Mucosa of stomach (tissue), 1 donor: ENCODE measurements around the gene FBXW12.

Experiments used
- H3K27me3 ChIP-seq: one replicate; pipeline ENCODE4 v1.7.0; 2013; ENCODE audit warnings: mild to moderate bottlenecking, low read length; ENCODE audit not compliant: control insufficient read depth, insufficient read depth
- H3K36me3 ChIP-seq: one replicate; pipeline ENCODE4 v1.7.0; 2013; ENCODE audit warnings: low read length; ENCODE audit not compliant: control insufficient read depth, insufficient read depth
- H3K4me1 ChIP-seq: one replicate; pipeline ENCODE4 v1.7.0; 2013; ENCODE audit warnings: mild to moderate bottlenecking, low read length; ENCODE audit not compliant: control insufficient read depth, insufficient read depth
- H3K4me3 ChIP-seq: one replicate; pipeline ENCODE4 v1.7.0; 2013; ENCODE audit warnings: low read length
- H3K9ac ChIP-seq: one replicate; pipeline ENCODE4 v1.7.0; 2013; ENCODE audit warnings: mild to moderate bottlenecking, low read length, moderate library complexity
- H3K9me3 ChIP-seq: one replicate; pipeline ENCODE4 v1.7.0; 2013; ENCODE audit warnings: mild to moderate bottlenecking, low read length, moderate library complexity; ENCODE audit not compliant: control insufficient read depth
- donor health status: Pancreatic carcinoma.

The FBXW12 gene

DNA sequence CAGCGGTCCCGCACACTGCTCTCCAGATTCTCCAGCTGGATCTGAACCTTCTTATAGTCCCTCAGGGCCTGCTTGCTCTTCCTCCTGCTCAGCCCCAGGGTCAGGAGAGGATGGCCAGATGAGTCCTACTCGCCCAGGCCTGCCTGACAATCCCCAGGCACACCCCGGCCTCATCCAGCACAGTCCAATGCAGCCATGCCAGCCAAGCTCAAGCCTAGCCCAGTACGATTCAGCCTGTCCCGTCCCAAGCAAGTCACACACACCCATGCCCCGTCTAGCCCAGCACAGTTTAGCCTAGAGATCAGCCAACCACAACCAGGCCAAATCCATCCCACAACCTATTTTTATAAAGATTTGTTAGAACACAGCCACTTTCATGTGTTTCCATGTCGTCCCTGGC is 41.1 kb downstream of the FBXW12 start:
- H3K4me3 ChIP-seq, result no peak overlapping the region
- H3K9me3 ChIP-seq, result no peaks in the 10 kb centered on the region
- H3K9ac ChIP-seq, result no peak overlapping the region
- H3K36me3 ChIP-seq, result peaks cover 43% of the 10 kb centered on the region
- H3K27me3 ChIP-seq, result no peaks in the 10 kb centered on the region
- no peaks in the 10 kb centered on the region for H3K4me1 ChIP-seq

DNA sequence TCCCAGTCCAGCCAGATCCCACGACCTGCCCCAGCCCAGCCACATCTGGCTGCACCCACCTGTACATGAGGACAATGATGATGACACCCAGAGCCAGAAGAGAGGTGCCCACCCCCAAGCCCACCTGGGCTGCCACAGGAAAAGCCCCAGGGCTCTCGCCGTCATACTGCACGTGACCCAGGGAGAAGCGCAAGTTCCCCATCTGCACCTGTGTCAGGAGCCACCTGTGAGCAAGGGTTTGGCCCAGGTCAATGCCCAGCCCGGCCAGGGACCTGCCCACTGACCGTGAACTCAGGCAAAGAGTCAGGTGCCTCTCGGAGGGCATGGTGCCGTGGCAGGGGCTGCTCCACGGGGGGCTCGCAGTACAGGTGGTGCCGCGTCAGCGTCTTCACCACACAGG is 41.6 kb downstream of the FBXW12 start:
- peaks cover 42% of the 10 kb centered on the region for H3K36me3 ChIP-seq
- H3K9ac ChIP-seq, result no peak overlapping the region
- H3K4me1 ChIP-seq, result no peaks in the 10 kb centered on the region
- no peaks in the 10 kb centered on the region for H3K27me3 ChIP-seq
- H3K9me3 ChIP-seq, result no peaks in the 10 kb centered on the region
- H3K4me3 ChIP-seq, result no peak overlapping the region

DNA sequence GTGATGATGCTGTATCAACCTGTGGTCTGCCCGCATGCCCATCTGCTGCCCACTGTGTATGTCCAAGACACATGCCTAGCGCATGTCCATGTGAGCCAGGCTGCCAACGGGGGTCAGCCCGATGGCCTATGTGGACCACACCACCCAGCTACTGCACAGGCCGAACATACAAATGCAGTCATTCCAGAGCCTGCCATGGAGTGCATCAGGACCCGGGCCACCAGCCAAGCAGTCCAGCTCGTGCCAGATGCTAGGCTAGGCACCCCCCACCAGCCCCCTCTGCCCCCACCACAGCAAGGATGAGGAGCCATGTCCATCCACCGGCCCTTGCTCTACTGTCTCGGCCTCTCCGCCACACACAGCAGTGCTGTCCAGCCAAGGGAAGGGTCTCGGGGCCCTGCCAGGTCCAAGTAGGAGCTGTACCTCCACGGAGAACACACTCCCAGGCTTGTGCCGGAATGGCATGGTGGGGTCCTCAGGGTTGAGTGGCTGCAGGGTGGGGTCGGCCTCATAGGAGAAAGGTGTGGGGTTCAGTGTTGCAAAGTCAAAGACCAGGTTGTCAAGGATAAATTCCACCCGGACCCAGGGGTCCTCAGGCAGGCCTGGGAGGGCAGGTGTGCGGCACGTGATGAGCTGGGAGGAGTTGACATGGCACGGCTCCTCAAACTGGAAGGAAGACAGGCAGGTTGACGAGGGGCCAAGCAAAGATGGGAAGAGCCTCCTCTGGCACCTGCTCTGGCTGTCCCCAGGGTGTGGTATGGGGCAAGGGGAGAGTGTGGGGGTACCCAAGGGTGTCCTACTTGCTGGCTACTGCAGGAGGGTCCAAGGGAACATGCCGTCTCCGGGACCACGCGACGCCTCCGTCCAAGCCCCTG is 42.6 kb downstream of the FBXW12 start:
- Histone ChIP-seq H3K36me3 (peaks cover 38% of the 10 kb centered on the region), H3K4me1 (no peaks in the 10 kb centered on the region), H3K9ac (no peak overlapping the region), H3K27me3 (no peaks in the 10 kb centered on the region), H3K9me3 (no peaks in the 10 kb centered on the region), H3K4me3 (no peak overlapping the region)

DNA sequence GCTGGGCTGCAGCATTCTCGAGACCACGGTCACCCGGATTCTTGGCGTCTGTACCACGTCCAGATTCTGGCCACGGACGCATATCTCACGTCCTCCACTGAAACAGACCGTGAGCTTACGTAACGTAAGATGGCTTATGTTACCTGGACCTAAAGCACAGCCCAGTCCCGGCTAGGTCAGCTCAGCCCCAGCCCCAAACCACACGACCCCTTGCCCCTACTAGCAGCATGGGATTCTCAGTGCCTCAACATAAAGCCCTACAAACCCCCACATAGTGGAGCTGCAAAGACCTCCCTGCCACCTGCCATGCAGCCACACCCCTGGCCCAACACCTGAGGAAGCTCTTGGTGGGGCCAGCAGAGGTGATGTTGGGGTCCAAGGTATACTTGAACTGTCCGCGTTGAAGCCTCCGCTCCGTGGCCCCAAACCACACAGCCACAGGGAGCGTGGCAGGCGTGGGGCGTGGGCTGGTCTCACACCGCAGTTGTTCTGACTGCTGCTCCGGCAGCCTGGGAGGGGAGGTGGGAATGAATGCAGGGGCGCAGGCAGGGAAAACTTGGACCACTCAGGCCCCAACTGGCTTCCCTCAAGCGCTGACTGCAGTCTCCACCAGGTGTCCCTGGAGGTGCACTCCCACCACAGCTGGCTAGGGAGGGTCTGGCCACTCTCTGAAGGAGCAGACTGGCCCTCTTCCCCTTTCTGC is 43.4 kb downstream of the FBXW12 start:
- Histone ChIP-seq H3K9me3 (no peaks in the 10 kb centered on the region), H3K4me1 (no peaks in the 10 kb centered on the region), H3K9ac (no peak overlapping the region), H3K27me3 (no peaks in the 10 kb centered on the region), H3K4me3 (no peak overlapping the region), H3K36me3 (peaks cover 36% of the 10 kb centered on the region)

DNA sequence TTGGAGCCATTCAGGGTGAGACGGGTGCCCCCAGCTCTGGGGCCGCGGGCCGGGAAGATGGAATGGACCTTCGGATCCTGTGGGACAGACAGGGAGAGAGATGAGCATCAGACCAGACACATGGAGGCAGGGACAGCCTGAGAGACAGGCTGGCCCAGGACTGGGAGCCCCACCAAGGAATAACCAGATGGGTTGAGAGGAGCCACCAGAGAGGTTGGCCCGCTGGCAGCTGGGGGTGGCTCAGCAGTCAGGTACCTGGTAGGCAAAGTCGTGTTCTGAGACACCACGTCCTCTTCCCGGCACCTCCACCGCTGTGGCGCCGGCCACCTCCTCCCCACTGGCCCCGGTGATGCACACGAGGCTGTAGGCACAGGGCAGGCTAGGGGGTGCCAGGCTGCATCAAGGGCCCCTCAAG is 44.1 kb downstream of the FBXW12 start:
- H3K36me3 ChIP-seq, result peaks cover 29% of the 10 kb centered on the region

DNA sequence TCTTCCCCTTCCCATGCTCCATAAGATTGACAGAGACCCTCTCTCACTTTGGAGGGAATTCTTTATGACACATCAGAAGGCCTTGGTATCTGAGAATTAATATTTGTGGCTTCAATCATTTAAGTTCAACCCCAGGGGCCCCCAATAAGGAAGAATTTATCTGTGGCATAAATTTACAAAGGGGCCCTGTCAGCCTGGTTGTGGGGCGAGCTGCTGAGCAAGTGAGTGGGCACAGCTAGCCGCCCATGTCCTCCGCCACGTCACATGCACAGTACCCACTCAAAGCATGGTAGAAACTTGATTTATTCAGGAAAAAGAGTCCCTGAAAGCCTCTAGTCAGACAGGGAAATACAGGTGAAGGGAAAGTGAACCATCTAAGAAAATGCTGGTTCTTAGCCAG is 44.5 kb downstream of the FBXW12 start:
- H3K9ac ChIP-seq, result no peak overlapping the region
- no peaks in the 10 kb centered on the region for H3K27me3 ChIP-seq
- no peaks in the 10 kb centered on the region for H3K9me3 ChIP-seq
- no peaks in the 10 kb centered on the region for H3K4me1 ChIP-seq
- H3K36me3 ChIP-seq, result peaks cover 29% of the 10 kb centered on the region
- H3K4me3 ChIP-seq, result no peak overlapping the region

More for the DNA sequence above, 44.1 kb downstream of the FBXW12 start:
- Histone ChIP-seq H3K9me3 (no peaks in the 10 kb centered on the region), H3K4me3 (no peak overlapping the region), H3K4me1 (no peaks in the 10 kb centered on the region), H3K9ac (no peak overlapping the region), H3K27me3 (no peaks in the 10 kb centered on the region)

DNA sequence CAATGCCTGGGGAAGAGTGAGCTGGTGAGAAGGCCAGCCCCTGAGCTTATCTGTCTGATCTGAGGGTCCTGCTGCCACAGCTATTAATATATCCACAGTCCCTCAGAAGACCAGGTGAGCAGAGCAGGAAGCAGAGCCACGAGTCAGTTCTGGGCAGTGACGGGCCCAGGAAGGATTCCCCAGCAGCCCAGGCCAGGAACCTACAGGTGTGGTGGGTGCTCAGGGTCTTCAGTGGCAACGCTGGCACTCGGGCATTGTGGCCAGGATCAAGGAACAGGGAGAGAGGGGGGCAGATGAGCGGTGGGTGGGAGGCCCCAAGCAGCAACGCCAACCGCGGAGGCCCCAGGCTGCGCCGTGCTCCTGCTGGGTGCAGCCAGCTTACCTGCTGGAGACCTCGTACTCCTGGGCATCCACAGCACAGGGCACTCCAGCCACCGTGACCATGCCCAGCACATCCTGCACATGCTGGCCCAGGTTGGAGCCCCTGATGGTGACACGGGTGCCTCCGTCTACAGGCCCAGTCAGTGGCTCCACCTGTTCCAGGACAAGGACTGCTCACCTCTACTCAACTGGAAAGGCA is 45.6 kb downstream of the FBXW12 start:
- Histone ChIP-seq H3K36me3 (peaks cover 24% of the 10 kb centered on the region), H3K9me3 (no peaks in the 10 kb centered on the region), H3K4me1 (peaks cover 5% of the 10 kb centered on the region), H3K27me3 (no peaks in the 10 kb centered on the region), H3K4me3 (no peak overlapping the region), H3K9ac (no peak overlapping the region)

DNA sequence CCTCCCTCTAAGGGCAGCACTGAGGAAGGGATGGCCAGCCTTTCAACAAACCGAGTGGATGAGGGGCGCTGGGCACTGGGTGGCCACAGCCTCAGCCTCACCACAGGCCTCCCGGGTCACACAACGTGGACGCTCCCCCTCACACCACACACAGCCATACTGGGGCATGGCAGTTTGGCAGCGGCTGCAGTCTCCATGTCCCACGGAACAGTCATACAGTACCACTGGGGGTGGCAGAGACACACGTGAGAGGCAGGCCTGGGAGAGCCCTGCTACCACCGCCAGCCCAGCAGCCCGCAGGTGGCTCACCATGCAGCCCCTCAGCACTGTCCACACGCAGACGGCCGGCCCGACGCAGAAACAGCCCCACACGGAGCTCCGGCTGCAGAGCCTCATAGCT is 46.1 kb downstream of the FBXW12 start:
- Histone ChIP-seq H3K9me3 (no peaks in the 10 kb centered on the region), H3K36me3 (peaks cover 25% of the 10 kb centered on the region), H3K4me3 (no peak overlapping the region), H3K27me3 (no peaks in the 10 kb centered on the region), H3K9ac (no peak overlapping the region), H3K4me1 (peaks cover 10% of the 10 kb centered on the region)

DNA sequence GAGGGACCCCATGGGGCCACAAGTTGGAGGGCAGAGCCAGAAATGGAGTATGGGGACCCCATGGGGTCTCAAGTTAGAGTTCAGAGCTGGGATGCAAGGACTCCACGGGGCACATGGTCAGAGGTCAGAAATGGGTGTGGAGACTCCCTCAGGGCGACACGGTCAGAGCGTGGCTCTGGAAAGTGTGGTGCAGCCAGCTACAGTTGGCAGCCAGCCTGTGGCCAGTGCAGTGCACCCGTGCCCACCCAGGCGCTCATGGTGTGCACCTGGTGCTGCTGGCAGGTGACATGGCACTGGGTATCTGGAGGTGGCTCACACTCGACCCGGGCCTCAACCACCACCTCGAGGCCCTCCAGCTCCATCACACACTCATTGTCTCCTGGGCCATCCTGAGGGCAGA is 46.6 kb downstream of the FBXW12 start:
- Histone ChIP-seq H3K27me3 (no peaks in the 10 kb centered on the region), H3K4me3 (no peak overlapping the region), H3K4me1 (peaks cover 11% of the 10 kb centered on the region), H3K9ac (no peak overlapping the region), H3K9me3 (no peaks in the 10 kb centered on the region), H3K36me3 (peaks cover 25% of the 10 kb centered on the region)

DNA sequence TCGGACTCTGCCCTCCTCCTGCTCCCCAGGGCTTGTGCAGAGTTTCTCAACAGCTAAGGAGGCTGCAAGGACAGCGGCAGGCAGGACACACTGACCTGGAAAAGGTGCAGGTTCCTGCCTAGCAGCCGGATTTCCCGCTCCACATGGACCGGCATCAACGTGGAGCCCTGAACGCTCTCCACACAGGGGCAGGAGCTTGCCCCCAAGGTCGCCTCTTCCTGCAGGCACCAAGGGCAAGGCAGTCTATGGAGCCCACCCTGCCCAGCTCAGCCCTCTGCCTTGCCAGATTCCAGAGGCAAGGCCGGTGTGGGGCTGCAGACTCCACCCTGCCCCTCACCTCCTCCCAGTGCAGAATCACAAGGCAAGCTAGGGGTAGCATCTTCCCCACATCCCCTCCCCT is 47.1 kb downstream of the FBXW12 start:
- no peak overlapping the region for H3K9ac ChIP-seq
- no peak overlapping the region for H3K4me3 ChIP-seq
- H3K27me3 ChIP-seq, result no peaks in the 10 kb centered on the region
- peaks cover 11% of the 10 kb centered on the region for H3K4me1 ChIP-seq
- no peaks in the 10 kb centered on the region for H3K9me3 ChIP-seq
- H3K36me3 ChIP-seq, result peaks cover 25% of the 10 kb centered on the region

DNA sequence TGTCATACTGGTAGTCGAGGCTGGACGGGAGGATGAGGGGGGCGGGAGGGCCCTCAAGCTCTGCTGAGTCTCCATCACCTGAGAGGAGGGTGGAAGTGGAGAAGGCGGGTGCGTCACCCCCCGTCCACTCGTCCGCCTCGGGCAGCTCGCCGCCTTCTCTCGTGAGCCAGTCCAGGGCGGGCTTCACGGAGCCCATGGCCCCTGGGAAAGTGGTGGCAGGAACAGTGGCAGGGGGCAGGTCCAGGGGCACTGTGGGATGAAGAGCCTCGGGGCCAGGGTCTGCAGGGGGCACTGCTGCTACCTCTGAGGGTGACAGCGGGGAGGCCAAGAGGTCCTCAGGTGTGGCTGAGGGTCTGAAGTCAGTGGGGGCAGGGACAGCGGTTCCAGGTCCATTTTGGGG is 47.6 kb downstream of the FBXW12 start:
- Histone ChIP-seq H3K9ac (no peak overlapping the region), H3K4me1 (peaks cover 11% of the 10 kb centered on the region), H3K4me3 (no peak overlapping the region), H3K36me3 (peaks cover 22% of the 10 kb centered on the region), H3K9me3 (no peaks in the 10 kb centered on the region), H3K27me3 (no peaks in the 10 kb centered on the region)

DNA sequence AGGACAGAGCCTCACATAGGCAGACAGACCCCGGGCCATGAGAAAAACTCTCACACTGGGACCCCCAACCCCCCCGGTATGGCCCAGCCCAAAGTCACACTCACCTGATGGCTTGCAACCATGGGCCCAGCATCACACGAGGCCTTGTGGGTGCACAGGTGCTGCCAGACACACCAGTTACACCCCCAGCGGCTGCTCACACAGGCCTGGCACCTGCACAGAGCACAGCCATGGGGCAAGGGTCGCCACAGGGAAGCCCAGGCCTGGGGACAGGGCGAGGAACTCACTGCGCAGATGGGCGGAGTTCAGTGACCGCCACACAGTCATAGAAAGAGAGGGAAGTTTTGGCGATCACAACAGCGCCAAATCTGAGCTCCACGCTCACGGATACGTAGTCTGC is 48.5 kb downstream of the FBXW12 start:
- peaks cover 13% of the 10 kb centered on the region for H3K36me3 ChIP-seq
- no peak overlapping the region for H3K9ac ChIP-seq
- H3K4me3 ChIP-seq, result no peak overlapping the region
- peaks cover 17% of the 10 kb centered on the region for H3K4me1 ChIP-seq
- no peaks in the 10 kb centered on the region for H3K27me3 ChIP-seq
- no peaks in the 10 kb centered on the region for H3K9me3 ChIP-seq
